ENCODE measurements around the gene CCNK.

Gene CCNK

GRCh38 chr14:99510556-99511139 is 29.4 kb downstream of the CCNK start:
- Histone ChIP-seq H3K36me3 (ENCODE audit: low read depth) (peaks cover 81% of the 10 kb centered on the region), H3K9me3 (ENCODE audit: severe bottlenecking) (no peaks in the 10 kb centered on the region), H3K4me1 (ENCODE audit: insufficient read depth, poor library complexity, severe bottlenecking) (no peaks in the 10 kb centered on the region), H3K4me3 (ENCODE audit: severe bottlenecking) (no peak overlapping the region), H3K27me3 (ENCODE audit: insufficient read depth, poor library complexity, severe bottlenecking) (no peaks in the 10 kb centered on the region), H3K27ac (ENCODE audit: poor library complexity, severe bottlenecking) (no peak overlapping the region)
- no peak for TF ChIP-seq CTCF (IDR thresholded peaks at IDR 0.05; ENCODE audit: poor library complexity, severe bottlenecking)
- DNase-seq (ENCODE audit: low spot score): no peak
- no peak for ATAC-seq (ENCODE audit: low read depth)

GRCh38 chr14:99511421-99512109 is 30.4 kb downstream of the CCNK start:
- Histone ChIP-seq H3K27me3 (ENCODE audit: insufficient read depth, poor library complexity, severe bottlenecking) (no peaks in the 10 kb centered on the region), H3K4me3 (ENCODE audit: severe bottlenecking) (no peak overlapping the region), H3K36me3 (ENCODE audit: low read depth) (peaks cover 71% of the 10 kb centered on the region), H3K27ac (ENCODE audit: poor library complexity, severe bottlenecking) (no peak overlapping the region), H3K4me1 (ENCODE audit: insufficient read depth, poor library complexity, severe bottlenecking) (no peaks in the 10 kb centered on the region), H3K9me3 (ENCODE audit: severe bottlenecking) (no peaks in the 10 kb centered on the region)
- ATAC-seq (ENCODE audit: low read depth) (no peak), DNase-seq (ENCODE audit: low spot score) (no peak)
- TF ChIP-seq CTCF (IDR thresholded peaks at IDR 0.05; ENCODE audit: poor library complexity, severe bottlenecking): no peak

- DNase-seq (ENCODE audit: low spot score) (no peak), ATAC-seq (ENCODE audit: low read depth) (no peak)
- no peaks in the 10 kb centered on the region for H3K27me3 ChIP-seq (ENCODE audit: insufficient read depth, poor library complexity, severe bottlenecking)
- H3K4me3 ChIP-seq (ENCODE audit: severe bottlenecking): no peak overlapping the region
- no peaks in the 10 kb centered on the region for H3K4me1 ChIP-seq (ENCODE audit: insufficient read depth, poor library complexity, severe bottlenecking)
- TF ChIP-seq CTCF (IDR thresholded peaks at IDR 0.05; ENCODE audit: poor library complexity, severe bottlenecking): no peak
- peaks cover 66% of the 10 kb centered on the region for H3K36me3 ChIP-seq (ENCODE audit: low read depth)
- no peak overlapping the region for H3K27ac ChIP-seq (ENCODE audit: poor library complexity, severe bottlenecking)
- no peaks in the 10 kb centered on the region for H3K9me3 ChIP-seq (ENCODE audit: severe bottlenecking)
These were observed 30.9 kb downstream of the CCNK start for GRCh38 chr14:99512110-99512449.

- Histone ChIP-seq H3K4me3 (ENCODE audit: severe bottlenecking) (no peak overlapping the region), H3K27me3 (ENCODE audit: insufficient read depth, poor library complexity, severe bottlenecking) (no peaks in the 10 kb centered on the region), H3K4me1 (ENCODE audit: insufficient read depth, poor library complexity, severe bottlenecking) (no peaks in the 10 kb centered on the region), H3K9me3 (ENCODE audit: severe bottlenecking) (no peaks in the 10 kb centered on the region), H3K27ac (ENCODE audit: poor library complexity, severe bottlenecking) (no peak overlapping the region), H3K36me3 (ENCODE audit: low read depth) (peaks cover 60% of the 10 kb centered on the region)
- no peak for TF ChIP-seq CTCF (IDR thresholded peaks at IDR 0.05; ENCODE audit: poor library complexity, severe bottlenecking)
- DNase-seq (ENCODE audit: low spot score) (no peak), ATAC-seq (ENCODE audit: low read depth) (no peak)
These were observed 31.5 kb downstream of the CCNK start for GRCh38 chr14:99512571-99513182.

Measured in RWPE2 (cell line).